NCI-H2029 (cell line): ENCODE results near the gene INO80E.

Experiments
- DNase-seq: peaks from one replicate; lab custom pipeline; 2025; lab: John Stamatoyannopoulos, UW

Gene INO80E

GRCh38 chr16:29975811-29976511, 20.1 kb upstream of the INO80E start:
- DNase-seq, result no peak

- no peak for DNase-seq
Measured at GRCh38 chr16:29977063-29977825, 18.8 kb upstream of the INO80E start.

DNA sequence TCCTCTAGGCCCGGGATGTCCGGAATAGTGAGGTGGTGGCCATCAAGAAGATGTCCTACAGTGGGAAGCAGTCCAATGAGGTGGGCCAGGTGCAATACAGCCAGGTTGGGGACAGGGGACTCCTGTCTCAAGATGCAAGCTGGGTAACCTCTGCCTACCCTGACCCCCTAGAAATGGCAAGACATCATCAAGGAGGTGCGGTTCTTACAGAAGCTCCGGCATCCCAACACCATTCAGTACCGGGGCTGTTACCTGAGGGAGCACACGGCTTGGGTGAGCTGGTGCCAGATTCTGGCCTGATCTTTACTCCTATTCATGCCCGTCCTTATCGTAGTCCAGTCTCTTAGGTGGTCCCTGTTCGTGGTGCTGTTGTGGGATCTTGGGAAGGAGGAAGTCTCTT, 18.0 kb upstream of the INO80E start:
- no peak for DNase-seq

DNA sequence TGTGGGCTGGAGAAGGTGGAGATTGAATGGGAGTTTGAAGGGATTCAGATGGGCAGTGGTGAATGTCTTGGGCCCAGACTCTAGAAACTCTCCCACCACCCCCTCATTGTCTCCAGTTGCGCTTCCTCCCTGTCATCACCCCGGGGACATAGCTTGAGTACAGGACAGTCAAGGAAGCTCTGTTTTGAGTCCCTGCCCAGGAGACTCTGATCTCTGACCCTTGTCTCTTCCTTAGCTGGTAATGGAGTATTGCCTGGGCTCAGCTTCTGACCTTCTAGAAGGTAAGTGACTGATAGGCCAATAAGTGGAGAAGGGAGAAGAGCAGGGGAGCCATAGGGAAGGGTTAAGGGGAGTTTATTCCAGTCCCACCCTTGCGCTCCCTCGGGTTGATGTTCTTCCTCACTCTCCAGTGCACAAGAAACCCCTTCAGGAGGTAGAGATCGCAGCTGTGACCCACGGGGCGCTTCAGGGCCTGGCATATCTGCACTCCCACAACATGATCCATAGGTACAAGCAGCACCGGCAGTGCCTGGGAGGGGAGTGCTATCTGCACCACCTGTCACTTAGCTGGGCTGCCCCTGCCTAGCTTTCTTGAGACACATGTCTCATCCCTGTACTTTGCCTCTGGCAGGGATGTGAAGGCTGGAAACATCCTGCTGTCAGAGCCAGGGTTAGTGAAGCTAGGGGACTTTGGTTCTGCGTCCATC, 17.3 kb upstream of the INO80E start:
- DNase-seq, result no peak

GRCh38 chr16:29982560-29983419, 13.3 kb upstream of the INO80E start:
- no peak for DNase-seq

DNA sequence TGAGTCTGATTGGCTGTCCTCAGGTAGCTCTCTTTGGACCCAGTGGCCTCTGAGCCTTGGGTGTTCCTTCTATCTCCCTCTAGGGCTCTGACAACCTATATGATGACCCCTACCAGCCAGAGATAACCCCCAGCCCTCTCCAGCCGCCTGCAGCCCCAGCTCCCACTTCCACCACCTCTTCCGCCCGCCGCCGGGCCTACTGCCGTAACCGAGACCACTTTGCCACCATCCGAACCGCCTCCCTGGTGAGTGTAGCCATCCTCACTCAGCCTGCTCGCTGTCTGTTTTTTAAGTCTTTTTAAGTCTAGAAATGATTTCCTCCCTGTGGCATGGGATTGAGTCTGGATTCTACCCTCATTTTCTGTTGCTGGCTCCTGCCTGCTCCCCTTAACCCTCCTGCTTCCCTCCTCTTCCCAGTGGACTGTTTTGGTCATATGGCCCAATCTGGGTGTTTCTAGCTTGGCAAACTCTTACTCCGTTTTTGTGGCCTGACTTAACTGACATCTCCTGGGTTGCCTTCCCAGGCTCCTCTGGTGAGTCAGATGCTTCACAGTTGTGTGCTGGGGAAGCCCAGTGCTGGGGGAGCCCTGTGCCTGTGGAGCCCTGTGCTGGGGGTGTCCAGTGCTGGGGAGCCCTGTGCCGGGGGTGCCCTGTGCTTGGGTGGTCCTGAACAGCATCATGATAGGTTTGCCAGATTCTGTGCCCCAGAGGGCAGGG, 12.5 kb upstream of the INO80E start:
- DNase-seq, result no peak

DNA sequence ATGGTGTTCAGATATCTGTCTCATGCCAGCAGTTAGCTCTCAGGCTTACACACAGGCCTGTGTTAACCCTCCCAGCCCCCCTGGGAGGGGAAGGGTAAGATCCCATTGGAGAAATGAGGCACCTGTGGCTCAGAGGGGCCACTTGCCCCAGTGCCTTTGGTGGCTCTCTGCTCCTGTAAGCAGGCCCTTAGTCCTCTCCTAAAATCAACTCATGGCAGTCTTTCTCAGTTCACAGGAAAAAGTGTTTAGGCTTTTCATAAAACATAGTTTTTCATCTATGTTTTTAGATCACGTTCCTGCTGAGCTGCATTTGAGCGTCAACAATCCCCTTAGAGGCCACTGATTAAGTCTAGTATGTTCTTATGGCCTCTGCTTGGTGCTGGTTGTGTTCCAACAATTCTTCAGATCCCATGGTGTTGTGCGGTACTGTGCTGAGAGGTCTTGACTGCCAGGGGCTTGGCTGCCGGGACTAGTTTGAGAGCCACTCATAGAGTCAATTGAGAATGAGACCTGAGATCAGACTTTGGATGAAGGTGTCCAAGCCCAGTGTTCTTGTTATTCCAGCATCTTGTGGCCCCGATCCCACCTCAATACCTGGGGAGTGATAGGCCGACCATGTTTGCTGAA, 11.8 kb upstream of the INO80E start:
- DNase-seq, result no peak

- DNase-seq, result no peak
Measured at GRCh38 chr16:29984764-29985147, 11.3 kb upstream of the INO80E start.

DNA sequence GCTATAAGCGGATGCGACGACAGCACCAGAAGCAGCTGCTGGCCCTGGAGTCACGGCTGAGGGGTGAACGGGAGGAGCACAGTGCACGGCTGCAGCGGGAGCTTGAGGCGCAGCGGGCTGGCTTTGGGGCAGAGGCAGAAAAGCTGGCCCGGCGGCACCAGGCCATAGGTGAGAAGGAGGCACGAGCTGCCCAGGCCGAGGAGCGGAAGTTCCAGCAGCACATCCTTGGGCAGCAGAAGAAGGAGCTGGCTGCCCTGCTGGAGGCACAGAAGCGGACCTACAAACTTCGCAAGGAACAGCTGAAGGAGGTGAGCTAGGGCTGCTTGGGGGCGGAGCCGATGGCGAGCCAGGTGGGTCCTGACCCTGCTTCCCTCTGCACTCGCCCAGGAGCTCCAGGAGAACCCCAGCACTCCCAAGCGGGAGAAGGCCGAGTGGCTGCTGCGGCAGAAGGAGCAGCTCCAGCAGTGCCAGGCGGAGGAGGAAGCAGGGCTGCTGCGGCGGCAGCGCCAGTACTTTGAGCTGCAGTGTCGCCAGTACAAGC, 10.7 kb upstream of the INO80E start:
- DNase-seq, result no peak

- DNase-seq, result no peak
Measured at GRCh38 chr16:29986231-29986630, 9.8 kb upstream of the INO80E start.

- DNase-seq, result no peak
Measured at GRCh38 chr16:29986931-29987330, 9.1 kb upstream of the INO80E start.

- no peak for DNase-seq
Measured at GRCh38 chr16:29987371-29988085, 8.5 kb upstream of the INO80E start.

DNA sequence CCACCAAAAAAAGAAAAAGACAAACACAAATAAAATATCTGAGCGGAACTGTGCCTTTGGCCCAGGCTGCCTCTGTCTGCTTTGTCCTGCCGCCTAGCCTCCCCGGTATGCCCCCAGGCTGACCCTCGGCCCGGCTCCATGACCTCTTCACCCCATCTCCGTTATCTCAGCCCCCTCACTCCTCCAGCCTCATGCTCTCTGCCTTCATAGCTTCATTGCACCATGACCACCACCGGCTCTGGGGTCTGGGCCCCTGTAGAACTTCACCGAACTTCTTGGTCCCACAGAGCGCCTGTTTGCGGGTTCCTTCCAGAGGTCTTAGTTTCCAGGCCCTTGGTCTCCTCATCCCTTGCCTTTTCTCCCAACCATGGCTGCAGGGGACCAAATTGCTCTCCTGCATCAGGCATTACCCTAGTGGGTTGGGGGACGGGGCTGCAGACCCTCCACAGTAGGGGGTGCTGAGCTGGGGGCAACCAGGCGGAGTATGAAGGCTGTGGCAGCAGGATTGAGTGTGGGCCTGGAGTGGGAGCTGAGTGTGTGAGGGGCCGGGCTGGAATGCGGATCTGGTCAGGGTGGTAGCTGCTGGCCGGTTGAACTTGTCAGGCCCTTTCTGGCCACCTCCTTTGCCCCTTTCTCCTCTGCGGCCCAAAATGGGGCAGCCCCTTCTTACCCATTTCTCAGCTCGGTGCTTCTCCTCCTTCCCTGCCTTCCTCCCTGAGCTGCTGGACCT, 7.5 kb upstream of the INO80E start:
- no peak for DNase-seq

DNA sequence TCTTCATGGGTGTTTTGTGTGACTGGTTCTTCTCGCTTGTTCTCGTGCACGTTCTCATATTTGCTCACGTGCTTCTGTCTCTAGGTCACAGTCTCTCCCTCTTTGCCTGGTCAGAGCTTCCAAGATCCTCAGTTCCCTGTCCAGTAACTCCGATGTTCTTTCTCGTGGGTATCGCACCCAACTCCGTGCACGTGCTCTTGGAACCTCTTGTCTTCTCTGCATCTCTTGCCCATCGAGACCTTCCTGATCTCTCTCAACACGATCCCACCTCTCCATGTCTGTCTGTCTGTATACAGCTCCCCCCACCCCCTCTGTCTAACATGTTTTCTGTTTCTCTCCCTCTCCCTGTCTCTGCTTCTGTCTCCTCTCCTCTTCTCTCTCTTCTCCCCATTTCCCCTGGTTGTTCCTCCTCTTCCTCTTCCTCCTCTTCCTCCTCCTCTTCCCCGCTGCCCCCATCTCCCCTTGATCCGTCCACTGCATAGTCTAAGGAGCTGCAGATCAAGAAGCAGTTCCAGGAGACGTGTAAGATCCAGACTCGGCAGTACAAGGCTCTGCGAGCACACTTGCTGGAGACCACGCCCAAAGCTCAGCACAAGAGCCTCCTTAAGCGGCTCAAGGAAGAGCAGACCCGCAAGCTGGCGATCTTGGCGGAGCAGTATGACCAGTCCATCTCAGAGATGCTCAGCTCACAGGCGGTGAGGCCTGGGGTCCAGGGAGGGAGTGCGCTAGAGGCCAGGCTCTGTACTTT, 6.8 kb upstream of the INO80E start:
- DNase-seq, result no peak

DNA sequence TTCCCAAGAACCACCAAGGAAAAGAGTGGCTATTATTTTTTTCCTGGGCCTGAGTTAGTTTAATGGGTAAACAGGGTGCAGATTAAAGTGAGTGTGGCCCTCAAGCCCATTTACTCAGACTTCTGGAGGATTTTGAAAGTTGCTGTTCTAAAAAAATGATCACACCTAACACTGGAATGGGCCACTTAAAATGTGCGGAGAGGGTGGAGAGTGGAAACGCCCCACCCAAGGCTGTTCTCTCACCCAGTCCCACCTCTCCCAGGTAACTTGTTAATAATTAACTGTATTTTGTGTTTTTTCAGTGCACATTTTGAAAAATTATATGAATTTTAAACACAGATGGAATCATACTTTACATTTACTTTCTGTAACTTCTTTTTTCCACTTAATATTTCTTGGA, 6.0 kb upstream of the INO80E start:
- no peak for DNase-seq

- no peak for DNase-seq
Measured at GRCh38 chr16:29990883-29991570, 5.0 kb upstream of the INO80E start.

DNA sequence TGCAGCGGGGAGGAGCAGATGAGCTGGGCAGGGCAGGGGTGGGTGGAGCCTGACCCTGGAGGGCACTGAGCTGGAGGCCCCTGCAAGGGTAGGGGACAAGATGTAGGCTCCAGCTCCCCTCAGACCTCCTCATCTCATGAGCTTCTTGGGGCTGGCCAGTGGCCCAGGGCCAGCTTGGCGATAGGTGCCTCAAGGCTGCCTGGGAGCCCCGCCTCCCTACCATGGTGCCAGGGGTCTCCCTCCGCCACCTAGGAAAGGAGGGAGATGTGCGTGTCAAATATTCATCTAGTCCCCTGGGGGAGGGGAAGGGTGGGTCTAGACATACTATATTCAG, 4.5 kb upstream of the INO80E start:
- DNase-seq, result no peak

DNA sequence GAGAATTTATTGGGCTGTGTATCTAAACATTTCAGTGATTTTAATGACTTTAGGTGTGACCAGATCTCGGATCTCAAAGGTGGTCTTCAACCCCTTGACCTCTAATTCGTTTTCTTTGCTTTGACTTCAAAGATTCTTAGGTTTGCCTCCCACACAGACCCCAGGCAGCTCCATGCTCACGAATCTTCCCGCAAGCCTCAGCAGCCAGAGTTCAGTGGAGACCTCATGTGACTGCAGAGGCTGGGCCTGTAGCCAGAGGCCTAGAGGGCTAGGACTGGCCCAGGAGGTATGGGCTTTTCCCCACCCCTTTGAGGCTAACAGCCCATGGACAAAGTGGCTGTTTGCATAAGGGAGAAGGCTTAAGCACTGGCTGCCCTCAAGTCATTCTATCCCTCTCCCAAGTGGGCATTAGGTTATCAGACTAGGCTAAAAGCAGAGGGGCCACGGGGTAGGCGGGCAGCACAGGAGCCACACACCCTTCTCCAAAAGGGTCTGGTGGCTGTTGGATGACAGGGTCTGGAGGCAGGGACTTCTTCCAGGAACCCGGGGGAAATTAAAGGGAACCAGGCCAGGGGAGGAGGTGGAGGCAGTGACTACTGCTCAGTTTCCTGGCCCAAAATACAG, 3.6 kb upstream of the INO80E start:
- no peak for DNase-seq
